HepG2 (cell line): ENCODE data around the gene WWC1. TPM values are rescaled to one million over a fixed set of nuclear protein-coding genes. Genes with fewer than 3 reads are reported as not detected.

Experiments used
- ATAC-seq: fragments of 200-7000 bp; cut with Tn5 transposase; 3 replicates; pipeline ENCODE4 v1.9.1; 2020; ENCODE audit warnings: mild to moderate bottlenecking, moderate library complexity
- BruUV-seq: library from RNA; stranded (reverse); fragments of 400-500 nt; replicated peaks from 2 replicates; lab custom pipeline; 2021; lab: Mats Ljungman, UMichigan
- CTCF ChIA-PET: fragments of 300-600 bp; formaldehyde crosslinking; extraction: SDS; loops from one replicate; lab custom pipeline; 2021; ENCODE audit warnings: low total read pairs, inconsistent platforms, low intra/inter-chr PET ratio; lab: Yijun Ruan, JAX
- POLR2A ChIA-PET: fragments of 350-600 bp; sonication (Branson Sonifier 250); formaldehyde crosslinking; loops from one replicate; lab custom pipeline; 2020; ENCODE audit warnings: antibody characterized with exemption, inconsistent platforms; lab: Yijun Ruan, JAX
- DNase-seq: peaks from one replicate; pipeline ENCODE4 v3.0.0-alpha.2; 2015; ENCODE audit warnings: low spot score
- FAIRE-seq: peaks from 3 replicates; lab custom pipeline; 2011; peaks lifted over from hg19 to GRCh38; lab: Jason Lieb, UNC
- H2AFZ ChIP-seq: one replicate; pipeline ENCODE4 v1.6.1; 2011; ENCODE audit warnings: low read length, inconsistent platforms
- H3K27ac ChIP-seq: fragments of 300-600 bp; 3 replicates; pipeline ENCODE4 v1.8.0; 2011; ENCODE audit warnings: mixed run types, mild to moderate bottlenecking, mixed read lengths, low read length, inconsistent platforms; ENCODE audit not compliant: insufficient read depth; ENCODE audit errors: extremely low read length
- H3K27me3 ChIP-seq, 2 experiments: fragments of 200-600 bp in 1 of 2; 2 replicates in 1 of 2; 3 replicates in 1 of 2; pipeline versions ENCODE4 v1.6.0 to v1.8.0; 2011; ENCODE audit warnings: low read length in 2 of 2, mild to moderate bottlenecking in 2 of 2, moderate library complexity in 2 of 2, inconsistent platforms in 1 of 2; ENCODE audit not compliant: insufficient read depth in 2 of 2, control insufficient read depth in 1 of 2
- H3K36me3 ChIP-seq, 2 experiments: fragments of 200-600 bp in 1 of 2; replicated peaks in 1 of 2; 2 replicates in 1 of 2; 3 replicates in 1 of 2; pipeline versions ENCODE4 v1.5.1 to v1.8.0; 2011; ENCODE audit warnings: low read length in 2 of 2, inconsistent platforms in 1 of 2; ENCODE audit not compliant: insufficient read depth in 2 of 2, control insufficient read depth in 1 of 2
- H3K4me1 ChIP-seq: 2 replicates; pipeline ENCODE4 v1.5.1; 2012; ENCODE audit warnings: low read length, inconsistent platforms; ENCODE audit not compliant: insufficient read depth
- H3K4me2 ChIP-seq: 2 replicates; pipeline ENCODE4 v1.6.0; 2011; ENCODE audit warnings: low read depth, low read length, inconsistent platforms
- H3K4me3 ChIP-seq, 3 experiments: fragments of 200-600 bp in 1 of 3; sonication (generic), shearing (Covaris generic) in 1 of 3; replicated peaks in 1 of 3; 2 replicates each; pipeline ENCODE4 v1.5.1; 2011 to 2016; ENCODE audit warnings: low read length in 3 of 3, inconsistent platforms in 2 of 3, low read depth in 2 of 3, mild to moderate bottlenecking in 2 of 3, control low read depth in 1 of 3, mixed read lengths in 1 of 3; ENCODE audit not compliant: insufficient read depth in 1 of 3
- H3K79me2 ChIP-seq: one replicate; pipeline ENCODE4 v1.6.1; 2011; ENCODE audit warnings: low read length, inconsistent platforms; ENCODE audit not compliant: insufficient read depth
- H3K9ac ChIP-seq: 2 replicates; pipeline ENCODE4 v1.6.0; 2011; ENCODE audit warnings: mild to moderate bottlenecking, low read depth, low read length, inconsistent platforms; ENCODE audit not compliant: insufficient read depth
- H3K9me3 ChIP-seq: 2 replicates; pipeline ENCODE4 v1.5.1; 2012; ENCODE audit warnings: mild to moderate bottlenecking, low read length
- H4K20me1 ChIP-seq: 2 replicates; pipeline ENCODE4 v1.6.0; 2011; ENCODE audit warnings: inconsistent platforms, mild to moderate bottlenecking, low read length, moderate library complexity; ENCODE audit not compliant: insufficient read depth
- E2F1 ChIP-seq: sonication (generic); formaldehyde crosslinking; IDR thresholded peaks from 2 replicates; pipeline ENCODE4 v1.5.0; 2020; ENCODE audit warnings: missing genetic modification reagents
- KDM5A ChIP-seq: fragments of 200-600 bp; sonication (generic); IDR thresholded peaks from 2 replicates; pipeline ENCODE4 v1.7.0; 2018; ENCODE audit warnings: antibody characterized with exemption, mild to moderate bottlenecking, low read length, borderline replicate concordance
- ZHX2 ChIP-seq, 2 experiments: sonication (generic) in 1 of 2; formaldehyde crosslinking in 1 of 2; IDR thresholded peaks; 2 replicates each; pipeline versions ENCODE4 v1.6.1 to v1.9.0; 2014 to 2022; ENCODE audit warnings: antibody characterized with exemption in 1 of 2, borderline replicate concordance in 1 of 2, inconsistent platforms in 1 of 2, low read depth in 1 of 2, missing genetic modification reagents in 1 of 2
- ZNF569 ChIP-seq: sonication (generic); formaldehyde crosslinking; IDR thresholded peaks from 2 replicates; pipeline ENCODE4 v1.5.0; 2020; ENCODE audit warnings: mild to moderate bottlenecking, missing genetic modification reagents, moderate library complexity, borderline replicate concordance
- WGBS: methylation state at CpG from one replicate; pipeline ENCODE4 v1.1.6; 2017; ENCODE audit warnings: low lambda C conversion rate; 5-methylcytosine and 5-hydroxymethylcytosine counted together
- in situ Hi-C: cut with HindIII; loops from 2 replicates; pipeline ENCODE4 v1.10.0; 2017; ENCODE audit warnings: low pct_unique_long_range_greater_than_20kb; ENCODE audit not compliant: extremely low pct_ligation_motif_present
- intact Hi-C: fragments of 100-400 bp; cut with micrococcal nuclease; formaldehyde crosslinking; loops from one replicate; pipeline ENCODE4 v1.10.0; 2022; ENCODE audit not compliant: unreplicated experiment
- polyA plus RNA-seq, 8 experiments: library from polyadenylated mRNA; depleted of rRNA in 3 of 8; stranded (reverse) in 7 of 8; unstranded in 1 of 8; fragments of >200 nt; fragmentation: Illumina TruSeq in 4 of 8; extraction: Trizol in 4 of 8; gene quantifications; 2 replicates each; pipeline versions ENCODE4 v1.2.1 to v1.2.3, GENCODE V29; 2011 to 2016; ENCODE audit warnings: low read depth in 4 of 8, missing spikeins in 1 of 8, mixed read lengths in 1 of 8; ENCODE audit not compliant: insufficient read depth in 1 of 8
- total RNA-seq, 5 experiments: library from RNA; depleted of rRNA; stranded (reverse); fragments of >200 nt; fragmentation: Illumina TruSeq; extraction: Trizol; gene quantifications; 2 replicates each; pipeline ENCODE4 v1.2.3, GENCODE V29; 2016; ENCODE audit warnings: low read depth in 1 of 5

Gene WWC1
- total and polyA plus RNA-seq, 2 of the 13 experiments (the other 11 are each of a cell fraction or from before 2014, with no cell fraction given): 8.3 to 17.9 TPM

GRCh38 chr5:168356592-168356991 is 65.1 kb downstream of the WWC1 start:
- Histone ChIP-seq H4K20me1 (no peaks in the 10 kb centered on the region), H2AFZ (no peak overlapping the region), H3K27ac (no peak overlapping the region), H3K79me2 (peaks cover 5% of the 10 kb centered on the region), H3K9me3 (no peaks in the 10 kb centered on the region), H3K4me3 (no peak overlapping the region), H3K9ac (no peak overlapping the region), H3K36me3 (no peaks in the 10 kb centered on the region; a peak in 1 of 5 replicates), H3K4me2 (no peak overlapping the region), H3K27me3 (no peaks in the 10 kb centered on the region), H3K4me1 (peaks cover 13% of the 10 kb centered on the region)
- POLR2A ChIA-PET: no interaction called here
- in situ Hi-C loops (no loop called here), intact Hi-C loops (no loop called here)
- DNase-seq (no peak), ATAC-seq (no peak), FAIRE-seq (no peak)
- CTCF ChIA-PET: no interaction called here
- no TSS peak for BruUV-seq
- TF ChIP-seq KDM5A: no peak
- 98% methylated on average over 4 of the region's 4 CpGs for WGBS

GRCh38 chr5:168357876-168358275 is 66.4 kb downstream of the WWC1 start:
- TF ChIP-seq E2F1 (CRISPR knock-in tag) (no peak), ZHX2 (IDR thresholded peaks at IDR 0.05; ENCODE audit: low read depth) (no peak), ZHX2 (CRISPR knock-in tag; IDR thresholded peaks at IDR 0.05; ENCODE audit: borderline replicate concordance) (no peak), ZNF569 (no peak)
- no TSS peak for BruUV-seq
- ATAC-seq (no peak), FAIRE-seq (no peak), DNase-seq (no peak)
- in situ Hi-C loops: no loop called here
- Histone ChIP-seq H3K4me2 (no peak overlapping the region), H4K20me1 (no peaks in the 10 kb centered on the region), H3K27ac (no peak overlapping the region), H3K79me2 (peaks cover 5% of the 10 kb centered on the region), H3K9me3 (no peaks in the 10 kb centered on the region), H3K27me3 (no peaks in the 10 kb centered on the region), H3K36me3 (no peaks in the 10 kb centered on the region; a peak in 1 of 5 replicates), H3K4me1 (peaks cover 26% of the 10 kb centered on the region), H3K9ac (no peak overlapping the region), H2AFZ (no peak overlapping the region), H3K4me3 (no peak overlapping the region)
- 87% methylated on average over 3 of the region's 3 CpGs for WGBS
- intact Hi-C loops: no loop called here
- POLR2A ChIA-PET: no interaction called here
- CTCF ChIA-PET: no interaction called here
